Measurements from ENCODE around the gene EFCAB12. TPM values are rescaled to one million over a fixed set of nuclear protein-coding genes. Genes with fewer than 3 reads are reported as not detected.
"Not testable (repeated sequence)": the region's sequence is repeated elsewhere in the genome, so short reads cannot be mapped to it uniquely, and the experiment has no call there.

The EFCAB12 gene
- total and polyA plus RNA-seq, 2 of the 4 experiments (the other 2 are of a cell fraction): under 0.01 to 0.17 TPM

- in situ Hi-C loops (cut with MboI; ENCODE audit: low sequenced_read_pairs): loop anchor here (5.0 to 25.0 kb wide), 2 partner anchors 97 to 227 kb away; partner anchors contain the start of gene PLXND1
- H3K23ac ChIP-seq (ENCODE audit: low read depth, low read length); intact Hi-C loops (cut with micrococcal nuclease); H2AK9ac ChIP-seq (replicated peaks; ENCODE audit: low read depth, low read length, poor library complexity); H2BK120ac ChIP-seq (ENCODE audit: low read depth, low read length); CTCF ChIA-PET; DNase-seq; H4K5ac ChIP-seq (ENCODE audit: low read depth, low read length); H2BK15ac ChIP-seq (ENCODE audit: low read depth, low read length); H3K9me3 ChIP-seq (ENCODE audit: control insufficient read depth, insufficient read depth, low read length); H3K4me2 ChIP-seq (ENCODE audit: low read depth, low read length); H2BK5ac ChIP-seq (ENCODE audit: low read depth, low read length, poor library complexity, severe bottlenecking); H3K4ac ChIP-seq (ENCODE audit: low read depth, low read length); H2BK20ac ChIP-seq (ENCODE audit: low read depth, low read length); ATAC-seq (ENCODE audit: low read depth); H3K56ac ChIP-seq (ENCODE audit: extremely low read depth, insufficient read depth, low read length); POLR2A ChIA-PET (ENCODE audit: unreplicated experiment); H4K91ac ChIP-seq (ENCODE audit: insufficient read depth, low read depth, low read length); H4K8ac ChIP-seq (ENCODE audit: low read depth in 2 of 2, low read length in 2 of 2); H3K27me3 ChIP-seq (ENCODE audit: control insufficient read depth, insufficient read depth, low read length); H4K20me1 ChIP-seq (ENCODE audit: insufficient read depth, low read length); H2AFZ ChIP-seq (replicated peaks; ENCODE audit: low read length, poor library complexity); H3K9ac ChIP-seq (ENCODE audit: low read depth, low read length); H3K18ac ChIP-seq (ENCODE audit: low read depth, low read length); dilution Hi-C loops (cut with HindIII; ENCODE audit: low sequenced_read_pairs, unreplicated experiment); BruUV-seq (replicated peaks); H3K4me3 ChIP-seq (ENCODE audit: insufficient read depth, low read depth, low read length); H3K14ac ChIP-seq (replicated peaks; ENCODE audit: low read depth, low read length); H3K27ac ChIP-seq (ENCODE audit: insufficient read depth, low read length): not testable (repeated sequence)
- H2AK5ac ChIP-seq (ENCODE audit: low read depth, low read length): peak overlapping the region; percentile 51; the same call in 1 of the 2 replicates
- no CpG with 5 or more reads among the region's 8 CpGs for WGBS, 2 experiments (ENCODE audit: extremely low coverage in 2 of 2, insufficient read length in 1 of 2)
- peaks cover 16 to 34% of the 10 kb centered on the region in 2 experiments; a peak in 3 of 4 replicates for H3K79me1 ChIP-seq (ENCODE audit: low read depth in 1 of 2, low read length in 2 of 2)
- peaks cover 18% of the 10 kb centered on the region for H3K36me3 ChIP-seq (ENCODE audit: control insufficient read depth, insufficient read depth, low read length)
- peaks cover 18% of the 10 kb centered on the region for H3K9me1 ChIP-seq (ENCODE audit: insufficient read depth, low read length)
- H3K4me1 ChIP-seq (ENCODE audit: control insufficient read depth, insufficient read depth, low read length): peaks cover 18% of the 10 kb centered on the region
Observed at GRCh38 chr3:129385507-129385906, 42.9 kb downstream of the EFCAB12 start.
